ENCODE data around the gene PROS1. TPM values are rescaled to one million over a fixed set of nuclear protein-coding genes. Genes with fewer than 3 reads are reported as not detected.

PROS1 gene
- total RNA-seq, 1 experiment from 2014 or later = 1.3 TPM

GRCh38 chr3:94019659-94020058, 46.0 kb upstream of the PROS1 start:
- Histone ChIP-seq H2BK5ac (ENCODE audit: insufficient read length, low read length) (no peak overlapping the region), H3K18ac (ENCODE audit: insufficient read length, low read depth, low read length) (no peak overlapping the region), H4K8ac (replicated peaks; ENCODE audit: insufficient read length, low read depth, low read length) (no peak overlapping the region), H3K9me3 (ENCODE audit: control insufficient read depth, low read depth, low read length) (no peaks in the 10 kb centered on the region), H2AK5ac (ENCODE audit: insufficient read length, low read length) (no peak overlapping the region), H3K27me3 (ENCODE audit: insufficient read depth, low read length) (no peaks in the 10 kb centered on the region), H3K9ac (ENCODE audit: extremely low read depth, insufficient read length, low read length) (no peak overlapping the region), H3K4ac (ENCODE audit: low read depth, low read length) (no peak overlapping the region), H2BK120ac (ENCODE audit: low read depth, low read length, poor library complexity, severe bottlenecking) (no peak overlapping the region), H3T11ph (ENCODE audit: low read length) (no peak overlapping the region), H3K79me1 (ENCODE audit: insufficient read depth, low read depth, low read length, poor library complexity, severe bottlenecking) (no peaks in the 10 kb centered on the region), H4K20me1 (ENCODE audit: control insufficient read depth, insufficient read depth, insufficient read length) (no peaks in the 10 kb centered on the region), H3K27ac (ENCODE audit: insufficient read length, low read depth, low read length) (no peak overlapping the region), H4K91ac (ENCODE audit: insufficient read length, low read depth, low read length) (no peak overlapping the region), H3K79me2 (ENCODE audit: insufficient read depth, low read length) (no peaks in the 10 kb centered on the region), H3K23me2 (ENCODE audit: insufficient read length, low read depth, low read length, poor library complexity, severe bottlenecking) (no peaks in the 10 kb centered on the region), H2BK20ac (ENCODE audit: low read depth, low read length, poor library complexity, severe bottlenecking) (no peak overlapping the region), H4K5ac (ENCODE audit: insufficient read length, low read depth, low read length) (no peak overlapping the region), H2AFZ (ENCODE audit: low read length) (no peak overlapping the region), H2BK12ac (ENCODE audit: insufficient read length, low read depth, low read length) (no peak overlapping the region), H3K56ac (ENCODE audit: insufficient read length, low read depth, low read length) (no peak overlapping the region), H2BK15ac (ENCODE audit: low read depth, low read length) (no peak overlapping the region), H3K14ac (ENCODE audit: insufficient read depth, low read length) (no peak overlapping the region), H3K23ac (ENCODE audit: insufficient read length, low read depth, low read length) (no peak overlapping the region), H3K4me1 (ENCODE audit: insufficient read depth, low read length) (no peaks in the 10 kb centered on the region), H3K4me2 (ENCODE audit: insufficient read depth, insufficient read length, low read length) (no peak overlapping the region)
- Mint-ChIP-seq H3K4me3 (no peak overlapping the region), H3K27ac (no peak overlapping the region), H3K4me1 (no peaks in the 10 kb centered on the region), H3K9me3 (no peaks in the 10 kb centered on the region; a peak in 1 of 5 replicates), H3K36me3 (ENCODE audit: insufficient read depth in 1 of 3, low read depth in 3 of 3) (no peaks in the 10 kb centered on the region), H3K27me3 (ENCODE audit: low read depth) (no peaks in the 10 kb centered on the region)
- DNase-seq = no peak
- no peak for TF ChIP-seq CTCF (conservative IDR thresholded peaks at IDR 0.05)
- WGBS (ENCODE audit: extremely low coverage, insufficient read length, low lambda C conversion rate) = no CpG with 5 or more reads among the region's 2 CpGs

All from H9 (cell line).